ENCODE results near the gene SORCS2.

Gene SORCS2

DNA sequence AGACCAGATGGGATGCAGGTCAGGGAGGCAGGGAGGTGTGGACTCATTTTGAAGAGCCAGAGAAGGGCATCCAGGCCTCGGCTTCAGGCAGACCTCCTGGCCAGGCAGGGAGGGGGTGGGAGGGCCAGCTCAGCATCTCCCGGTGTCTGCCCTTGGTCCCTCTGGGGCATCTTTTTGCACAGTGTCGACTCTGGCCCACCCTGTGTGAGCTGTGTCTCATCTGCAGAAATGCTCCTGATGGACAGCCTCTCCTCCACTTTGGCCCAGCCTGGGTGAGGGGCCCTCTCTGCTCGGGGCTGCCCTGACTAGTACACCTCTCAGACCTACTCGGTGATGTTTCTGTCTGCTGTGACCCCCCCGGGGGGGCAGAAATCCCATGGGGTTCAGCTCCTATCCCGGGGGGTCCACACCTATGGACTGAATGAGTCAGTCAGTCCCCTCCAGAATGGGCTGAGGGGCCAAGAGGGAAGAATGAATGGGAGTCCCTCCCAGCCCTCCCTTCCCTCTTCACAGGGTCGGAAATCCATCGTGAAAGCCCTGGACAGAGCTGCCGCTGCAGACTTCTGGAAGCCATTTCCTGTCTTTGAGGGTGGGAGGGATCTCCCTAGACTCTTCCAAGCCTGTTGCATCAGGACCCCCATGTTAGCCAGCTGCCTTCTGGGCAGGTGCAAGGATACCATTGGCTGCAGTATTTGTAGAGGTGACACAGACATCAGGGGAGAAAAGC, 439.1 kb downstream of the SORCS2 start:
- DNase-seq, result no peak

DNA sequence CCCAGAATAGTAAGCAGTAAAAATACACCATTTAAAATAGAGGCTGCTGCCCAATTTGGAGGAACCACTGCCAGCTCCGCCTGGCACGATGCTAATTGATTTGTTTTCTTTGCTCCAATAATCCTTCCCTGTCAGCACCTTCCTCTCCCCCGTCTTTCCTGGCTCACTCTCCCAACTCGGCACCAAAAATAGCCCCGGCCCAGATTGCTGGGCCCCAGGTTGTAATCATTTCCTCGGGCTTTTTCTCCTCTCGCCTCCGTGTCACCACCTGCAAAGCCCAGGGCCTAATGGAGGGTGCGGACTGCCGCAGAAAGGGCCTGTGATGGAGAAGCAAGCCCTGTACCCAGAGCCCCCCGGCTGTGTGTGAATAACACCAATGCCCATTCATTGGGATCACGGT, 440.0 kb downstream of the SORCS2 start:
- no peak for DNase-seq

DNA sequence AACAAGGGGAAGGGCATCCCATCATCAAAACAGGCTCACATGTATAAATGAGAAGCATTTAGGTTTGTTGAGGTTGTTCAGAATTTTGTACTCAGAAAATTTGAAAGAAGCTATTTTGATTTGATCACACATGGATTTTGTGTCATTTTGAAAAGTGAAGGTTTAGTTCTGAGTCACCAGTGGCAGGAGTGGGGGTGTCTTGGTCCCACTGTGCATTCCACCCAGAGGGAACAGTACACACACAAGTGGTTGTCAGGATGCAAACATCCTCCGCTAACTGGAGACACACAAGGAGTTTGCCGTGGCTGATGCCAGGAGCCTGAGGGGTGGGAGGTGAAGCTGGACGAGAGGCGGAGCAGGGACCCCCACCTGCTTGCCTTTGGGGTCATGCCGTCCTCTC, 440.6 kb downstream of the SORCS2 start:
- no peak for DNase-seq

DNA sequence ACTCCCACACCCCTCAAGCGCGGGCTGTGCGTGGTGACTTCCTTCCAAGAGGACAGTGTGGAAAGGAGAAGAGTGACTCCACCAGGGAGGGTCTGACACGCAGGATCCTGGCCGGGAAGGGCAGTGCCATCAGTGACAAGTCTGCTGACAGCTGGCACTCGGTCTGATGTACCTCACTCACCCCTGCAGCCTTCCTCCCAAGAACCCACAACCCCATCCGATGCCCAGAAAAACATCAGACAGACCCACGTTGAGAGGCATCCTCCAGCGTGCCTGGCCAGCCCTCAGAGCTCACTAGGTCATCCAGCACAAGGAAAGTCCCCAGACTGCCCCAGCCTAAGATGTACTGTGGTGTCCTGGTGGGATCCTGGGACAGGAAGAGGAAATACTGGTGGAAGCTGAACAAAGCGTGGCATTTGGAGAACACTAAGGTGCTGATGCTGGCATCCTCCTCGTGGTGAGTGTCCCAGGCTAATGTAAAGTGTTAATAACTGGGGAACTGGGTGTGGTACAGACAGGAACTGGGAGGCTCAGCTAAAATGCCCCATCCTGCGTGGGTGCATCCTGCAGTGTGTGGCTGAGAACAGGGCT, 442.4 kb downstream of the SORCS2 start:
- DNase-seq, result no peak

DNA sequence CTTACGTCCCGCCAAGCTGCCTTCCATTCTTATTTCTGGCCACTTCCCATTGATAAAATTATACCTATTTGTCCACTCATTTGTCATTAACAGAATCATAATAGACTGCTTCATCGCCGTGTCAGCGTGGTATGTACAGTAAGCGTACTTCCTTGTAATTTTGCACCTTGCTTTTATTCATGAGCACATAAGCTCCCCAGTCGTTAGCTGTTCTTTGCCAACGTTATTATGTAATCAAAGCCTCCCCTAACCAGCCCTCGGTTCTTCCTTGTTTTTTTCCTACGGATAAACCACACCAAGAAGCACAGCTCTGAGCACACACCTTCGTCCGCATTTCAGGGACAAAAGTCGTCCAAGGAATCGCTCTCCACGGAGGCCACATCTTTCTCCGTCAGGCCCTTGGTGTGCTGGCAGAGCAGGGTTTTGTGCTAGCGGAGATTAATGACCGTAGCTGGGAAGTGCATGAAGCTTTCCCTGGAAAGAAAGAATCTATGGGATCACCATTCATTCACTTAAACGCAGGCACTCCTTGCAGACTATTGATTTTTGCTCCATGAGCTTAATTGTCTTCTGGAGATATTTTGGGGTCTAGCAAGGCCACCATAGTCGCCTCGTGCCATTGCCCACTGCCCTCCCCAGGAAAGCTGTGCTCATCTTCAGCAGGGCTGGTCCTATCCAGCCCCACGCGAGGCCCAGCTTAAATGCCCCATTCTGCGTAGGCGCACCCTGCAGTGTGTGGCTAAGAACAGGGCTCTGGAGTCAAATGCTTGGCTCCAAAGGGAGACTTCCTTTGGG, 443.3 kb downstream of the SORCS2 start:
- no peak for DNase-seq

DNA sequence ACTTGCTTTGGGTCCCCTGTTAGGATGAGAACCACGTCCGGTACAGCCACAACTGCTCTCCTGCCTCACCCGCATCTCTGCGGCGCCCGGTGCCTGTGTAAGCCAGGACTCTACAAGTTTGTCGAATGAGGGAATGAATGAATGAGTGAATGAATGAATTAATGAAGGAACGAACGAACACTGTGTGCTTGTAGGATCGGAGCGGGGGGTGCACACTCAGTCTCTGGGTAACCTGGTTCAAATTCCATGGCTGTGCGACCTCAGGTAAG, 443.8 kb downstream of the SORCS2 start:
- DNase-seq, result no peak

DNA sequence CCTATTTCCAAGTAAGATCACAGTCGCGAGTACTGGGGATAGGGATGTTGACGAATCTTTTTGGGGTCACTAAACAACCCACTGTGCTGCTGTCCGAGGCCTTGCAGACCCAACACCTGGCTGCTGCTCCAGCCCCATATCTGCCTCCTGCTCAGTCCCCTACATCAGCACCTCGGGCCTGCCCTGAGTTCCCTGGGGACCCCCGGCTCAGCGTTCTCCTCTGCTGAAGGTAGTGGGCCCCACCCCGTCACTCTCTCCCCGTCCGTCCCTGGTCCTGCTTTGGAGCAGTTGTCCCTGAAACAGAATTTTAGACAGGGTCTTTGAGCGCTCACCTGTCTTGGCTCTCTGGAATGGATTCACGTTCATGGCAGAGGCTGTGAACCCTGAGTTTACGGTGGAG, 444.8 kb downstream of the SORCS2 start:
- no peak for DNase-seq

DNA sequence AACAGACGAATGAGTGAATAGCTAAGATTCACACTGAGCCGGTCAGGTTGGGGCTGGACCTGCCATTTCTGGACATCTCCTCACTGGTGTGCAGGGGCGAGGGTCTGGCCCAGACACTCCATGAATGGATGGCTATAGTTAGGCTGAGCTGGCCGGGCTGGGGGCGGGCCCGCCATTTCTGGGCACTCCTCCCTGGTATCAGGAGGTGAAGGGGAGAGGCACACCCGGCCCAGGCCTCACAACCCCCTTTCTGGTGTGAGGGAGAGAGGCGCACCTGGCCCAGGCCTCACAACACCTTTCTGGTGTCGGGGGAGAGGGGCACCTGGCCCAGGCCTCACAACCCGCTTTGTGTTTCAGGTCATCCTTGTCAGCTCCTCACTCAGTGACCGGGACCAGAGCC, 445.6 kb downstream of the SORCS2 start:
- DNase-seq, result no peak

DNA sequence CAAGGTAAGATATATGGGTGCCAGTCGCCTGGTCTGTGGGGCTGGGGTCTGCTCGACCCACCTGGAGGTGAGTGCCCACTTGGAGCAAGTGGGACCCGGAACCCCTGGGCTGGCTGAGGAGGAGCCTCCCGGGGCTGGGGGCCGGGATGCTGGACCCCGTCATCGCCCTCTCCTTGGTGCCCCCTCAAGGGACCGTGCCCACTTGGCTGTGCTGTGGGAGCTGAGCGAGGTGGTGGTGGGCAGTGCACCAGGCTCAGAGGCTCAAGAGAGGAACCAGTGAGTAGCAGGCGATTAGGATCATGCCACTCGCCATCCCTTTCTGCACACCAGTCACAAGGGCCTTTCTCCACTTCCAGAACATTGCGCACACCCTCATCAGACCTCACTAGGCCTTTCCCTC, 446.2 kb downstream of the SORCS2 start:
- no peak for DNase-seq

DNA sequence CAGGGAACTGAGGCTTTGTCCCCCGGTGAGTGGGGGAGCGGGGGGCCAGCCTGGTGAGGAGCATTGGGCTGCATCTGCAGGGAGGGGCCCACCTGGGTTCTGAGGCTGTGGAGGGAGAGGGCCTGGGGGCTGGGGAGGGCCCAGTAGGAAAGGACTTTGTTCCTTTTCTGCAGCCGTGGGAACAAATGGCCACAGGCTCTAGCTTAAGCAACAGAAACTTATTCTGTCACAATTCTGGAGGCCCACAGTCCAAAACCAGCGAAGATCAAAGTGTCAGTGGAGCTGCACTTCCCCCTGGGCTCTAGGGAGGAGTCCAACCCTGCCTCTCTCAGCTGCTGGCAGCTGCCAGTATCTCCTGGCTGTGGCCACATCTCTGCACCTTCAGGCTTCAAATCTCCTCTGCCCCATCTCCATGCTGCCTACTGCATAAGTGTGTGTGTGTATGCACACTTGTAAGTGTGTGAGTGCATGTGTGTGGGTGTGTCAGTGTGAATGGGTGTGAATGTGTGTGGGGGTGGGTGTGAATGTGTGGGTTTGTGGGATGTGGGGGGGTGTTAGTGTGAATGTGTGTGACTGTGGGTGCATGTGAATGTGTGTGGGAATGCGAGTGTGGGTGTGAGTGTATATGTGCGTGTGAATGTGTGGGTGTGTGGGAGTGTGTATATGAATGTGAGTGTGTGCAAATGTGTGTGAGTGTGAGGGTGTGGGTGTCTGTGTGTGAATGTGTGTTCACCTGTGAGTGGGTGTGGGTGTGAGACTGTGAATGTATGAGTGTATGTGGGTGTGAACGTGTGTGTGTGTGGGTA, 446.8 kb downstream of the SORCS2 start:
- no peak for DNase-seq

DNA sequence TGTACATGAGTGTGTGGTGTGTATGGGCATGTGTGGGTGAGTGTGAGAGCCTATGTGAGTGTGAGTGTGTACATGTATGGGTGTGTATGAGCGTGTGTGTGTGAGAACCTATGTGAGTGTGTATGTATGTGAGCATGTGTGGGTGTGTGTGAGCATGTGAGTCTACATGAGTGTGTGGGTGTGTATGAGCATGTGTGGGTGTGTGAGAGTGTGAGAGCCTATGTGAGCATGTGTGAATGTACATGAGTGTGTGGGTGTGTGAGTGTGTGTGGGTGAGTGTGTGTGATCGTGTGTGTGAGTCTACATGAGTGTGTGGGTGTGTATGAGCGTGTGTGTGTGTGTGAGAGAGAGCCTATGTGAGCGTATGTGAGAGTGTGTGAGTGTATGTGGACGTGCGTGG, 447.8 kb downstream of the SORCS2 start:
- DNase-seq, result no peak

DNA sequence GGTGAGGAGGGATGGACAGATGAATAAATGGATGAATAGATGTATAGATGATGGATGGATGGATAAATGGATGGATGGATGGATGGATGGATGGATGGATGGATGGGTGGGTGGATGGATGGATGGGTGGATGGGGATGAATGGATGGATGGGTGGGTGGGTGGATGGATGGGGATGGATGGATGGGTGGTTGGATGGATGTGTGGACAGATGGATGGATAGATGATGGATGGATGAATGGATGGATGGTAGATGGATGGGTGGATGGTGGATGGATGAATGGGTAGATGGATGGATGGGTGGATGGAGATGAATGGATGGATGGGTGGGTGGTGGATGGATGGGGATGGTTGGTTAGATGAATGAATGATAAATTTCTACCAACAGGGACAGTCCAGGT, 449.4 kb downstream of the SORCS2 start:
- no peak for DNase-seq

DNA sequence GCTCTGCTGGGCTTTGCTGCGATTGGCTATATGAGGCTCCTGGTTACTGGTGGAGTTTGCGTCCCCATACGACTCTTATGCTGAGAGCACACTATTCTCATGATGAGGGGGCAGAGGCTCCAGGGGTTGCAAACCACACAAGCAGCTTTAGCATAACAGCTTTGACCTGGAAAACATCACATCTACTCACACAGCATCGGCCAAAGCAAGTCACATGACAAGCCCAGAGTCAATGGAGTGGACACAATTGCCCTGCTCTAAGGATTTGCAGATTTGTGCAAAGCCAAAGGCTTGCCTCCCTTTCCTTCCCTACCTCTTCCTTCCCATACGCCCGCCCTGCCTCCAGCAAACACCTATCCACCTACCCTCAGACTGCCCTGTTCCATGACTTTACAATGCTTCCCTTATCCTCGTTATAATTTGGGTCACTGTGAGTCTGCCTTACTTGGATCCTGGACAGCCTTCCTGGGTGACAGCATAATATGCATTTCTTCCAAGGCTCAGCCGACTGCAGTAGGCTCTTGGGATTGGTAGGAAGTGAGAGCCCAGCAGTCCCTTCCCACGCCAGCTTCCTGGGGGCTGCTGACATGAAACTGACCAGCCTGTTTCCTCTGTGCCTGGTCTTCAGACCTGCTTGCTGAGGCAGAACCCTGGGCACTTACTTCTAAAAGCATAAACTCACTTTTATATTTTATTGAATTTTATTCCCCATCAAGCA, 450.6 kb downstream of the SORCS2 start:
- DNase-seq, result no peak

DNA sequence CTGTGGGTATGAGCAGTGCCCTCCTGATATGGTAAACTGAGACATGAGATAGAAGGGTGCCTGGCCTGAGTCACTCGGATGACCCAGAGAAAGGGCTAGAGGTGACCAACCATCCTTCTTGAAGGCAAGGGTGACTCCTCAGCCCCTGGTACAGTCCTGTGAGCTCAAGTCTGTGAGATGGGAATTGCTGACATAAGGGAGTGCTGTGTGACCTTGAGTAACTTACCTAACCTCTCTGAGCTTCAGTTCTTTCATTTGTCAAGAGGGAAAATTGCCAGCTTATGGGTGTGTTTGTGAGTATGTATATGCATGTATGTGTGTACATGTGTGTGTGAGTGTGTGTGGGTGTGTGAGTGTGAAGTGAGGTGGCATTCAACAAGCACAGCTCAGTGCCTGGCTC, 452.8 kb downstream of the SORCS2 start:
- no peak for DNase-seq

DNA sequence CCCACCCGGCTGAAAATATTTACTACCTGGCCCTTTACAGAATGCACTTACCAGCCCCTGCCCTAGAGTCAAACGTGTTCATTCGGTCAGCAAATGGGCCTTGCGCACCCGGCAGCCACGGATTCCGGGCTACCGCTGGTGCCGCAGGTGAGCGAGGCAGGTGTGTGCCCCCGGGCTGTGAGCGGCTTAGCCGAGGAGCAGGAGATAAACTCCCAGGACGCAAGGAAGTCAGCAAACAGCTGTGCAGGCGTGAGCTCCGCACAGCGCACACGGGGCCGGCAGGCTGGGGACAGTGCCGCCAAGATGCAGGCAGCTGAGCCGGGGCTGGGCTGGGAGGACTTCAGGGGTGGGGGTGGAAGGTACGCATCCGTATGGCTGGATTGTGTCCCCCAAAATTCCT, 453.6 kb downstream of the SORCS2 start:
- DNase-seq, result no peak

DNA sequence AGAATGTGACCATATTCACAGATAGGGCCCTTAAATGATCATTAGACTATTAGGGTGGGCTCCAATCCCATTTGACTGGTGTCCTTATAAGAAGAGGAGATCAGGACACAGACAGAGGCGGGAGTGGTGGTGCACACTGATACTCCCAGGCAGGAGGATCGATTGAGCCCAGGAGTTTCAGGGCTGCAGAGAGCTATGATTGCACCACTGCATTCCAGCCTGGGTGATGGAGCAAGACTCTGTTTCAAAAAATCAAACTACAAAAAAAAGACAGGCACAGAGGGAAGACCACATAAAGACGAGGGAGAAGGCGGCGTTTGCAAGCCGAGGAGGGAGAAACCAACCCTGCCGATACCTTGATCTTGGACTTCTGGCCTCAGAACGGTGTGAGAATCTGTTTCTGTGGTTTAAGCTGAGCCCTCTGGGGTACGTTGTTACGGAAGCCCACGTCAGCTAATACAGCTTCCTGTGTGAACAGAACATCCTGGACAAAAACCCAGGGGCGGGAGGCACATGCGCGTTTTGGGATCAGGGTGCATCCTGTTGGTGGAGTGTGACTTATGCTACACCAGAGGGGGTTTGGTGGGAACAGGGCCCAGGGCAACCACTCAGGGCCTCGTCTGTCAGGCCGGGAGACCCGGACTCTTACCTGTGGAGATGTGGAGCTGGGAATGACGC, 454.2 kb downstream of the SORCS2 start:
- DNase-seq, result no peak

DNA sequence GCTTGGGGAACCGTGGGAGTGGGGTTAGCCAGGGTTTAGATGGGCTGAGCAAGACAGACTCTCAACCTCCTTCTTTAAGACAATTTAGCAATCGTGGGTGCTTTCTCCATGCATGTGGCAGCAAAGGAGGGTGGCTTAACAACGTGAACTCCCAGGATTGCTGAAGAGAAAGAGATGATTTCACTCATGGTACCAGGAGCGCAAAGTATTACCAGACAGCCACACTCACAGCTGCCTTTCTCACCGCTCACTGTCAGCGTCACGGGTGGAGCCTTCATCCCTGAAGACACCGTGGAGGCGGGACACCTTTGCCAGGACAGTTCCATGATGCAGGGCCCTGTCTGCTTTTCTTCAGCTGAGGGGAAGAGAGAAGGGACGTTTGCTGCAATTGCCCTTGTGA, 454.8 kb downstream of the SORCS2 start:
- no peak for DNase-seq

DNA sequence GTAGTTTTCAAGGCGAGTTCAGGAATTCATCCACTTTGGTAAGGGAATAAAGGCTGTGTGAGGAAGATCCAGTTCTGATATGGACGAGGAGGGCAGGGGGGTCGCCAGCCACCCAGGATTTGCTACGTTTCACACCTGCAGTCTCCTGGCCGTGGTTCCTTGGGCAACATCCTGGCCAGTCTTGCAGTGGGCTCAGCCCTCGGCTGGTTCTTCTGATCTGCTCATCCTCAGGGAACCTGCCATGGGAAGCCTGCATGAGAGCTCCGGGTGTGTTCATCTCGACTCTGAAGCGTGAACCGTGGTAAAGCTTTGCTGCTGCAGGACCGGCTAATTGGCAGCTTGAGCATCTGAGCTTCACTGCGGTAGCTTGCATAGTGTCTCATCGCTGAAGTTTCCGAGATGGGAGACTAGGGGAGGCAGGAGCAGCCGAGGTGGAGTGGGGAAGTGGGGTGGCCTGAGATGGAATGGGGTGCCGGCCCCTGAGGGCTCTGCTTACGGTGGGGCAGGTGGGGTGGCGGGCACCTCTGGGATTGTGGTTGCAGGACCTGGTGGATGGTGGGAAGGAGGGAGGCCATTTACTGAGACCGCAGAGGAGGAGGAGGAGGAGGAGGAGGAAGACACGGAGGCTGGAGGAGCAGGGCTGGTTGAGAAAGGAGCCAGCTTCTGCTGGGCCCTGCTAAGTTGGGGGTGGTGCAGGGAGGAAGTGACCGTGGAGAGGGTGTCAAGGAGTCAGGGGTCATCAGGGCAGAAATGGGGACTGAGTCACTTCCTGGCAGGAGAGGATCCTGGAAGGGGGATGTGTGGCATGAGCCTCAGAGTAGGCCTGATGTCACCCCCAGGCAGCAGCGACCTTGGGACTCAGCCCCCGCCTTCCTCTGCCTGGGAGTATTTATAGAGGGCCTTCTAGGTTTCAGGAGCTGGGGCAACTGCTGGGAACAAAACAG, 455.5 kb downstream of the SORCS2 start:
- no peak for DNase-seq

DNA sequence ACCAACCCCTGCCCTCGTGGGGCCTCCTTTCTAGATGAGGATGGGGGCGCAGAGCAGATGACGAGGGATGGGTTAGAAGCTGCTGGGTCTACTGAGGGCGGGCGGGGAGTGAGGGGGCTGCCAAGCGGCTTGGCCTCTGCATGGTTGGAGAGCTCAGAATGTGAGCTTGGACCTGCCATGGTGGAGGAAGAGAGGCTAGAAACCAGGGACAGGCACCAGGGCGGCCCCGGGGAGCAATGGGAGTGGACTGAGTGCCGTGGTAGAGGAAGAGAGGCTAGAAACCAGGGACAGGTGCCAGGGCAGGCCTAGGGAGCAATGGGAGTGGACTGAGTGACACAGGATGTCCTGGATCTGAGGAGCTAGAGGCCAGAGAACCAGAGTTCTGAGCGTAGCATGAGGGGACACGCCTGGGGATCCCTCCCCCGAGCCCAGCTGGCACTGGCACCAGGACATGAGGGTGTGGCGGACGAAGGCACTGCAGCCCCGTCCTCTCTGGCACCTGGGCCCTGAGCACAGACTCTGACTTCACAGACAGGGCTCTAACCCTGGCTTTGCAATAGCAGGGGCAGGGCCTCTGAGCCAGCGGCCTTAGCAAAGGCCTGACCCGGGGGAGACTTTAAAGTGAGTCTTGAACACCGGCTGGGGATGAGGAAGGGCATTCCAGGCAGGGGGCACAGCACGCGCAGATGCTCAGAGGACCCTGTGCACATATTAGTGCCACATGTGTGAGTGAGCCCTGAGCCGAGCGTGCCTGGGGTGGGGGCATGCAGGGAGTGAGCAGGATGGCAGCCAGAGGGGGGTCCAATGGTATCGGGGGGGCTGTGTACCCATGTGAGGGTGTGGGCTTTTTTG, 456.4 kb downstream of the SORCS2 start:
- no peak for DNase-seq

DNA sequence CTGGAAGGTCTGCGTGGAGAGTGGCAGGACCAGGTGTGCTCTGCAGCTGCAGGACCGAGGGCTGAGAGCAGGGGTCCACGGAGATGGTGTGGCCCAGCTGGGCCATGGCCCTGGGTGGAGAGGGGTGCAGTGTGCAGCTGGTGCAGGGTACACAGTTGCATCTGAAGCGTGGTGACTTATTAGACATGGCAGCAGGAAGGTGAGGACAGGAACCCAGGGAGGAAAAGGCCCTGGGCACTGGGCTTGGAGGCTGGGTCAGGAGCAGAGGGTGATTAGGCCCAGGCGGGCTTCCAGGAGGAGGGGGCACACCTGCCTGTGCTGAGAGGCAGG, 457.0 kb downstream of the SORCS2 start:
- DNase-seq, result no peak
